GM23248 (cell line): ENCODE data around the gene P3H1. TPM values are rescaled to one million over a fixed set of nuclear protein-coding genes. Genes with fewer than 3 reads are reported as not detected.
"Not testable (repeated sequence)": the region's sequence is repeated elsewhere in the genome, so short reads cannot be mapped to it uniquely, and the experiment has no call there.

Experiments used
- DNase-seq: peaks from one replicate; pipeline ENCODE4 v3.0.0-alpha.2; 2015
- H2AFZ ChIP-seq: fragments of 200-600 bp; sonication (generic); 2 replicates; pipeline ENCODE4 v1.6.1; 2016; ENCODE audit warnings: antibody characterized with exemption
- H3F3A ChIP-seq: fragments of 200-600 bp; sonication (generic); 2 replicates; pipeline ENCODE4 v1.6.1; 2016; ENCODE audit warnings: mild to moderate bottlenecking, antibody characterized with exemption, mixed run types; ENCODE audit not compliant: insufficient read depth
- H3K27ac ChIP-seq: fragments of 200-600 bp; sonication (generic); 2 replicates; pipeline ENCODE4 v1.5.1; 2016; ENCODE audit warnings: mild to moderate bottlenecking
- H3K27me3 ChIP-seq: fragments of 200-600 bp; sonication (generic); replicated peaks from 2 replicates; pipeline ENCODE4 v1.6.1; 2016; ENCODE audit warnings: mild to moderate bottlenecking; ENCODE audit not compliant: insufficient read depth
- H3K36me3 ChIP-seq: fragments of 200-600 bp; sonication (generic); 2 replicates; pipeline ENCODE4 v1.6.1; 2016; ENCODE audit warnings: low read depth, mild to moderate bottlenecking
- H3K4me1 ChIP-seq: fragments of 200-600 bp; sonication (generic); 2 replicates; pipeline ENCODE4 v1.6.1; 2016; ENCODE audit warnings: mild to moderate bottlenecking; ENCODE audit not compliant: insufficient read depth
- H3K4me2 ChIP-seq: fragments of 200-600 bp; sonication (generic); one replicate; pipeline ENCODE4 v1.6.1; 2016; ENCODE audit warnings: mild to moderate bottlenecking; ENCODE audit not compliant: unreplicated experiment
- H3K4me3 ChIP-seq: fragments of 200-600 bp; sonication (generic); 2 replicates; pipeline ENCODE4 v1.5.1; 2016; ENCODE audit warnings: mild to moderate bottlenecking
- H3K79me2 ChIP-seq: fragments of 200-600 bp; sonication (generic); 2 replicates; pipeline ENCODE4 v1.6.1; 2016; ENCODE audit warnings: mild to moderate bottlenecking; ENCODE audit not compliant: insufficient read depth
- H3K9ac ChIP-seq: fragments of 200-600 bp; sonication (generic); 2 replicates; pipeline ENCODE4 v1.6.1; 2016; ENCODE audit warnings: mild to moderate bottlenecking
- H3K9me2 ChIP-seq: fragments of 200-600 bp; sonication (generic); 2 replicates; pipeline ENCODE4 v1.6.1; 2016; ENCODE audit warnings: mixed run types, mild to moderate bottlenecking, moderate library complexity; ENCODE audit not compliant: insufficient read depth
- H3K9me3 ChIP-seq: fragments of 200-600 bp; sonication (generic); one replicate; pipeline ENCODE4 v1.6.1; 2017; ENCODE audit warnings: low read depth
- H4K20me1 ChIP-seq: fragments of 200-600 bp; sonication (generic); 2 replicates; pipeline ENCODE4 v1.6.0; 2016; ENCODE audit not compliant: insufficient read depth
- EZH2 ChIP-seq: fragments of 200-600 bp; sonication (generic); IDR thresholded peaks from 2 replicates; pipeline ENCODE4 v1.6.1; 2018; ENCODE audit warnings: antibody characterized with exemption, mild to moderate bottlenecking; ENCODE audit not compliant: insufficient read depth, poor library complexity, severe bottlenecking
- EZH2phosphoT487 ChIP-seq: fragments of 200-600 bp; sonication (generic); IDR thresholded peaks from 2 replicates; pipeline ENCODE4 v1.6.1; 2018; ENCODE audit warnings: antibody characterized with exemption, moderate library complexity, mild to moderate bottlenecking, low read depth; ENCODE audit not compliant: insufficient read depth
- WGBS, 2 experiments: methylation state at CpG; one replicate each; pipeline ENCODE4 v1.1.6; 2015 to 2017; ENCODE audit warnings: low lambda C conversion rate in 2 of 2, low coverage in 1 of 2; ENCODE audit errors: missing lambda C conversion rate in 2 of 2; 5-methylcytosine and 5-hydroxymethylcytosine counted together
- in situ Hi-C: fragments of 300-500 bp; cut with MboI; formaldehyde crosslinking; loops from 2 replicates; pipeline ENCODE4 v1.15.0; 2020
- polyA plus RNA-seq: library from polyadenylated mRNA; unstranded; fragments of >200 nt; fragmentation: Nextera tagmentation; extraction: Ambion mirVana; gene quantifications from 2 replicates; pipeline ENCODE4 v1.2.1, GENCODE V29; 2016
- total RNA-seq: library from RNA; depleted of rRNA; stranded (reverse); fragments of >200 nt; shearing (Covaris generic); gene quantifications from 2 replicates; pipeline ENCODE4 v1.2.3, GENCODE V29; 2014

Gene P3H1
- total and polyA plus RNA-seq, 2 experiments from 2014 or later, result 197 to 257 TPM

DNA sequence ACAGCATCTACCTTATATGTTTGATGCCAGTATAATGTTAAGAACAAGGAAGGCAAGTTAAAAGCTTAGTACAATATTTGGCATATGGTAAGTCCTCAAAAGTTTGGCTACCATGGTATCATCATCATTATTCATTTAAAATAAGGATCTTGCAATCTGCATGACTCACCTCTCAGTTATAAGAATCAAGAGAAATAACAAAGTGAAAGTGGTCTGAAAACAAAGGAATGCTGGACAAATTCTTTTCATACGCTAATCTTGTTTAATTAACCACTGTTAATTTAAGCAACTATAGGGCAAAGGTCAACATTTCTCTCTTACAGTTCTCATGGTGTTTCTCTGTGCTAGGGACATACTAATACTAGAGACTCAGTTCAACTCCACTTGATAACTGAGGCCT lies 13.8 kb downstream of the P3H1 start:
- H3K27ac ChIP-seq, result peak overlapping the region; percentile 66
- in situ Hi-C loops, result no loop called here
- no peak for TF ChIP-seq EZH2phosphoT487
- no peak for TF ChIP-seq EZH2
- no peaks in the 10 kb centered on the region for H3K9me3 ChIP-seq
- H3K27me3 ChIP-seq, result no peaks in the 10 kb centered on the region
- 0 out of 2 replicates have a peak overlapping the region, but pooled peaks have one; percentile 4 for H3K4me3 ChIP-seq
- H3K9me2 ChIP-seq, result no peaks in the 10 kb centered on the region
- H2AFZ ChIP-seq, result no peak overlapping the region
- peak overlapping the region; percentile 57 for H3K4me2 ChIP-seq
- peaks cover 11% of the 10 kb centered on the region for H3K4me1 ChIP-seq
- H3K79me2 ChIP-seq, result peaks cover 15% of the 10 kb centered on the region
- 50 to 61% methylated on average over 1 of the region's 1 CpG for WGBS, 2 experiments
- H3K9ac ChIP-seq, result peak overlapping the region; percentile 42; the same call in 1 of the 2 replicates
- no peaks in the 10 kb centered on the region for H4K20me1 ChIP-seq
- peaks cover 18% of the 10 kb centered on the region; the same call in 1 of the 2 replicates for H3F3A ChIP-seq
- H3K36me3 ChIP-seq, result peaks cover 47% of the 10 kb centered on the region
- DNase-seq, result peak; percentile 87

DNA sequence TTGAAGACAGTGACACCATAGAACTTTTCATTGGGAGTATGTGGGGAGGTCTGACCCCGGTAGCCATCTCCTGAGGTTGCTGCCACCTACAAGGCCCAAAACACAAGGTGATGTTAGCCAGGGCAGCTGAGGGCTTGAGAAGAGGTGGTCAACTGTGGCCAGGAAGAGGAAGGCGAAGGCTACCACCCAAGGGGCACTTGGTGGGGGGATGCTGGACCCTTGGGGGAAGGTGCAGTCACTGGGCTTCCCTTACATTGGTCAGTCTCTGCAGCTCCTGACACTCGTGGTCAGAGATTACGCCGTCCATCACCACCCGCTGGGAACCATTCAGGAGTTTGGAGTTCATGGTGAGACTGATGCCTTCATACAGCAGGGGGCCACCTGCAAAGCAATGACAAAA lies 14.5 kb downstream of the P3H1 start:
- WGBS, 2 experiments, result 96 to 98% methylated on average over 6 of the region's 6 CpGs
- no peak for DNase-seq
- TF ChIP-seq EZH2phosphoT487 (no peak), EZH2 (no peak)
- H4K20me1 ChIP-seq, result no peaks in the 10 kb centered on the region
- H3K9me3 ChIP-seq, result no peaks in the 10 kb centered on the region
- in situ Hi-C loops, result no loop called here
- H3K79me2 ChIP-seq, result peaks cover 15% of the 10 kb centered on the region
- no peak overlapping the region for H3K4me3 ChIP-seq
- H3K9me2 ChIP-seq, result no peaks in the 10 kb centered on the region
- H3K36me3 ChIP-seq, result peaks cover 40% of the 10 kb centered on the region
- no peak overlapping the region for H3K9ac ChIP-seq
- no peak overlapping the region for H2AFZ ChIP-seq
- peaks cover 11% of the 10 kb centered on the region for H3K4me1 ChIP-seq
- peak overlapping the region; percentile 66; the same call in 1 of the 2 replicates for H3K27ac ChIP-seq
- H3K4me2 ChIP-seq, result no peak overlapping the region
- peaks cover 18% of the 10 kb centered on the region; the same call in 1 of the 2 replicates for H3F3A ChIP-seq
- H3K27me3 ChIP-seq, result no peaks in the 10 kb centered on the region

DNA sequence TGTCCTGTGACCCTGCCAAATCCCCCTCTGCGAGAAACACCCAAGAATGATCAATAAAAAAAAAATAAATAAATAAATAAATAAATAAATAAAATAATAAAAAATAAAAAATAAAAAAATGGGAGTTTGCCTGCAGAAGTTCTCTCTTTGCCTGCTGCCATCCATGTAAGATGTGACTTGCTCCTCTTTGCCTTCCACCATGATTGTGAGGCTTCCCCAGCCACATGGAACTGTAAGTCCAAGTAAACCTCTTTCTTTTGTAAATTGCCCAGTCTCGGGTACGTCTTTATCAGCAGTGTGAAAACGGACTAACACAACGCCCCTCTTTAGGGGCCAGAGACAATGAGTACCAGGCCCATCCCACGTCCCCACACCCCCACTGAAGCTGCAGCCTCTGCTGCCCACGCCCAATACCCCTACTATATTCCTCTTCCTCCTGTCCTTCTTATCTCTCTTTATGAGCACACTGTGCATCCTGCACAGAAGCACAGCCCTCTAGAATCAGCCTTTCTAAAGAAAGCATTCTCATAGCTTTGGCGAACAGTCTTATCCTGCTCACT lies 15.2 kb downstream of the P3H1 start:
- peaks cover 37% of the 10 kb centered on the region for H3K36me3 ChIP-seq
- 90 to 100% methylated on average over 5 to 8 of the region's 8 CpGs for WGBS, 2 experiments

DNA sequence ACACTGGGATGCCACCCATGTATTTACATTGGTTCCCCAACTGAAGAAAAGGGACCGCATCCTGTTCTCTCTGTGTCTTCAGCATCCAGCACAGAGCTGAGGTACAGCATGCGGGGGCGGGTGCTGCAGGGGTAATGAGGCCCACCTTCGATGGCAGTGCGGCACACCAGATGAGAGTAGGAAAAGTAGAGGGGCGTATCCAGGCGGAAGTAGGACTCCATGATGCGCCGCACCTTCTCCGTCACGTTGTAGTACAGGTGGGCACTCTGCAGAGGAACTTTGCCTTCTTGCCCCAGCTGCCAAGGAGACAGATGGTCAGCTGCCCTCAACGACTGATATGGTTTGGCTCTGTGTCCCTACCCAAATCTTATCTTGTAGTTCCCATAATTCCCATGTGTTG lies 16.8 kb downstream of the P3H1 start:
- peaks cover 29% of the 10 kb centered on the region for H3K36me3 ChIP-seq
- H3K4me3 ChIP-seq, result no peak overlapping the region
- H3K4me1 ChIP-seq, result peaks cover 11% of the 10 kb centered on the region
- H3K4me2 ChIP-seq, result no peak overlapping the region
- no peaks in the 10 kb centered on the region for H4K20me1 ChIP-seq
- TF ChIP-seq EZH2phosphoT487, result no peak
- no peak for TF ChIP-seq EZH2
- H3K9ac ChIP-seq, result no peak overlapping the region
- H2AFZ ChIP-seq, result no peak overlapping the region
- DNase-seq, result no peak
- H3K27ac ChIP-seq, result no peak overlapping the region
- WGBS, 2 experiments, result 95% methylated on average over 12 of the region's 12 CpGs
- in situ Hi-C loops, result no loop called here
- H3K79me2 ChIP-seq, result peaks cover 7% of the 10 kb centered on the region
- H3K9me3 ChIP-seq, result no peaks in the 10 kb centered on the region
- H3K27me3 ChIP-seq, result no peaks in the 10 kb centered on the region
- H3F3A ChIP-seq, result peaks cover 6% of the 10 kb centered on the region; the same call in 1 of the 2 replicates
- no peaks in the 10 kb centered on the region for H3K9me2 ChIP-seq

More for the DNA sequence above, 15.2 kb downstream of the P3H1 start:
- in situ Hi-C loops, H3K9me2 ChIP-seq, H3K9me3 ChIP-seq, H4K20me1 ChIP-seq, H3K9ac ChIP-seq, H3K4me3 ChIP-seq, H3K27ac ChIP-seq, DNase-seq, H2AFZ ChIP-seq, H3K4me2 ChIP-seq, H3K27me3 ChIP-seq: not testable (repeated sequence)
- H3K79me2 ChIP-seq, result peaks cover 12% of the 10 kb centered on the region
- H3K4me1 ChIP-seq, result peaks cover 11% of the 10 kb centered on the region
- H3F3A ChIP-seq, result peaks cover 15% of the 10 kb centered on the region; the same call in 1 of the 2 replicates
